GM12875 (cell line): ENCODE measurements around the gene PCNX2.

Source experiments
- H3K4me3 ChIP-seq: one replicate; pipeline ENCODE4 v1.5.1; 2011; ENCODE audit warnings: low read depth, low read length, control low read depth
- CTCF ChIP-seq: IDR thresholded peaks from 2 replicates; pipeline ENCODE4 v1.5.1; 2011; ENCODE audit warnings: low read depth, mild to moderate bottlenecking, control low read depth, inconsistent platforms, low read length, moderate library complexity, borderline replicate concordance; ENCODE audit not compliant: insufficient read depth

Gene PCNX2

DNA sequence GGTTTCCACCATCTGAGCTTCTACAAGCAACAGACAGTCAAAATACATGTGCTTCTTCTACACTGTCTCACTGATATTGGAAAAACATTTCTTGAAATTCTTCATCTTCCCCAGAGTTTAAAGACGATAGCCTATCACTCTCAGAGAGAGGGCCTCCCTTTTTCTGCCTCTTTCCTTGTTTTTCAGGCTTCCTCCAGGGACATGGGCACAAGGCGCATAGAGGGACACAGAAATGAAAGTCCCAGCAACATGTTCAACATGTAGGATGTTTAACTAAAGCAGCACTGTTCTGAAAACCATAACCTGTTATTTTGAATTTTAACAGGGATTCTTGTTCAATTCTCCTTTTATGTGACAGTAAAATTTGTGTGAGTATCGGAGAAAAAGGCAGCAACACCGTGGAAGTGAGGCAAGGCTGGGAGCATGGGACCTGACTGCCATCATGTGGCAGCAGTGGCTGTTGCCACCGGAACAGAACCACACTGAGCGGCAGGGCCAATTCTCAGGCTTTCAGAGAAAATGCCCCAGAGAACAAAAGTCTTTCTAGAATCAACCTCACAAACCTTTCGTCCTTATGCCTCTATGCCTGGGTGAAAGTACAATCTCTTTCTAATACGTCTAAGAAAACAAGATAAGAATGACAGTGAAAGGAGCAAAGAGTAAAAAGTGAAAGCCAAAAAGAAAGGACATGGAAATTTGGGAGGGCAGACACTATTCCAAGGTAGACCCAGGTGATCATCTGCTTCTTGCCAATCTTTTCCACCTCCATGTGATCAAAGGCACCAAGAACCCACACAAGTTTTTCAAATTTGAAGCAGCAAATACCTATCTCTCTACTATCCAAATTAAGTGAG, 54.5 kb downstream of the PCNX2 start:
- H3K4me3 ChIP-seq, result no peak overlapping the region
- TF ChIP-seq CTCF, result peak; percentile 63

DNA sequence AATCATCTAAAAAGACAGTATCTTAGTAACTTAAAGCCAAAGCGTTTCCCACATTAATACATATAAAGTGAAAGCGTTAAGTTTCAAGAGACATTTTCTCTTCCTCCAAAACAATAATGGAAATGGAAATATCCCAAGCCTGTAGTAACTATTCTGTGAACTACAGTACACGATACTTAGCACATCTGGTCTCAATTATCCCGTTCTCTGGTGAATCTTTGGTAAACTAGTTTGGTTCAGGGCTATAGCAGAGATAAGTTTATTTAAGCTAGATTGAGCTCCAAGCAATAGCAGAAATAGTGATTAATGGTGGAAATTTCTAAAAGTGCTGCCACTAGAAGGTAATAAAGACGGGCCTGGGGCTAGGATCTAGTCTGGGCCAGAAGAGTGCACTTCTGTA, 55.2 kb downstream of the PCNX2 start:
- TF ChIP-seq CTCF, result no peak

DNA sequence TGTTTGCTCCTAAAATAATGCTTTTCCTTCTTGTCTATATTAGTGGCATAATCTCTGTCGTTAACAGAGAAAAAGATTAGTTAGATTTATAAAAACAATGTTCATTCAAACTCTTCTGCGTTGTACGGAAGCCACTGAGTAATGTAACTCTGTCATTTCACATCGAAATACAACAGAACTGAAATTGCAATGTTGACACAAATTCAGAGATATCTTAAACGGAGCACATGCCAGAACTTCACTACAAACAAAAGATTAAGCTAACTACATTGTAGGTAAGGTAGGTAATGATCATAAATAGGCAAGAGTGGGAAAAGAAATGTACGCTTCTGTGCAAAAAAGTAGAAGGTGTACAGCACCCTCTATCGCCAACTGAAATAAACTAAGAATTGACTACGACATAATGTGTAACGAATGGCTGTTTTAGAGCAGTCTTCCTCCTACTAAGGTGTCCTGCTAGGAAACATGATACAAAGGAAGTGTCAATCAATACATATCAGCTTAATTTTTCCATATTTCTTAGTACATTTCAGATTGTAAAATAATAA, 56.6 kb downstream of the PCNX2 start:
- no peak overlapping the region for H3K4me3 ChIP-seq
- TF ChIP-seq CTCF, result no peak

More for the DNA sequence above, 55.2 kb downstream of the PCNX2 start:
- H3K4me3 ChIP-seq, result no peak overlapping the region

DNA sequence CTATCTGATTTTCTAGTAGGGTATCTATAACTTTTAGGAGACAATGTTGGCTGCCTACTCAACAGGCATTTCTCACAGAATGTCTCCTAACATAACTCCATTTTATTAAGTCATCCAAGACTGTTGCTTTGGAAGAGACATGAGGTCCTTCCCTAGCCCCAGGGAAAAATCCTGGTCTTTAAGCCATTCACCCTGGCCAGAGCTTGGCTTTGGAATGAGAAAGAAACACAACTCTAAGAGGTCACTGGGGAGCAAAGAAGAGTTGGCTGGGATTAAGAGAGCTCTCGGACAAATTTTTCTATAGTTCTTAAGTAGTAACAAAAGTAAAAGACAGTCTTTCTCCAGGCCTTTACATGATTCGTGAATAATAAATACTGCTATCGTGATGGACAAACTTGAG, 57.9 kb downstream of the PCNX2 start:
- no peak for TF ChIP-seq CTCF
- no peak overlapping the region for H3K4me3 ChIP-seq

- no peak for TF ChIP-seq CTCF
These were observed 62.0 kb downstream of the PCNX2 start for GRCh38 chr1:233233508-233234040.

DNA sequence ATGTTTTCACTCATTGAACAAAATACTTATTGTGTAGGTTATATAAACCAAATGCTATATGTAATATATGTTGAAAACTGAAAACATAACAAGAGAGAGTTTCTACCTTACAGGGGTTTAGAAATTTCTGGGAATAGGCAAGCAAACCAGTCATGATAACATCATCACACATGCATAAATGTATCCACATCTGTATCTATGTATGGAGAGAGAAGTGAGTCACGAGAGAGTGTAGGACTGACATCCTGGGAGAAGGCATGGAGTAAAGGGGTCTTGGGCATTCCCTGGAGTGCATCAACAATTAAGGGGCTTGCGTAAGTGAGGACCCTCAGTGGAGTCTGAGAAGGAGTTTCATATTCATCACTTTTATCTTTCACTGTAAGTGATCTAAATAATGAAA, 65.5 kb downstream of the PCNX2 start:
- TF ChIP-seq CTCF, result no peak

More at GRCh38 chr1:233233508-233234040, 62.0 kb downstream of the PCNX2 start:
- no peak overlapping the region for H3K4me3 ChIP-seq

DNA sequence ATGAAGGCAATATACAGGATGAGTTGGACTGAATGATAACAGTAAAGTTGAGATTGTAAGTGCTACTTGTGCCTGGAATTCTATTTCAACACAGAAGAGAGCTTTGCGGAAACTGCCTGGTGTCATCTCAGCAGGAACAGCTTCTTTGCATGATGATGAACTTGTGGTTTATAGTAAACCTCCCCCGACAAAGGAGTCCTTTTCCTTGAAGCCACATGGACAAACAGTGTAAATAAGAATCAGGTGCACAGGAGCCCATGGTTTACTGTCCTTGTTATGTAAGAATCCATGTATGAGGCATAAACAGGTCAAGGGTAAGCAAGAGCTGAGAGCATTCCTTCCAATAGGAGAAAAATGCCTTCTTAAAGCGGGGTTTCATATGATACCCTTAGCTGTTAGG, 66.2 kb downstream of the PCNX2 start:
- no peak for TF ChIP-seq CTCF
- H3K4me3 ChIP-seq, result no peak overlapping the region

More for the DNA sequence above, 65.5 kb downstream of the PCNX2 start:
- no peak overlapping the region for H3K4me3 ChIP-seq
